Activated CD4-positive, alpha-beta memory T cell treated with anti-CD3 and anti-CD28 coated beads for 36 hours (primary cell): ENCODE results near the gene PDE8A. TPM values are rescaled to one million over a fixed set of nuclear protein-coding genes. Genes with fewer than 3 reads are reported as not detected.
A peak's percentile ranks its signal among the peaks of the same experiment; 100 is the strongest.

Experiments
- CTCF ChIA-PET: fragments of 350-600 bp; sonication (Branson Sonifier 250); formaldehyde crosslinking; loops from one replicate; lab custom pipeline; 2021; ENCODE audit warnings: antibody characterized with exemption, inconsistent platforms; lab: Charles Lee
- POLR2A ChIA-PET: fragments of 350-600 bp; sonication (Branson Sonifier 250); formaldehyde crosslinking; loops from one replicate; lab custom pipeline; 2021; ENCODE audit warnings: antibody characterized with exemption; lab: Charles Lee
- DNase-seq: peaks from one replicate; pipeline ENCODE4 v3.0.0-alpha.2; 2020
- H3K27ac Mint-ChIP-seq: one replicate; pipeline ENCODE4 v1.8.0; 2021; ENCODE audit warnings: mixed read lengths
- H3K27me3 Mint-ChIP-seq: one replicate; pipeline ENCODE4 v1.8.0; 2021; ENCODE audit warnings: mixed read lengths
- H3K36me3 Mint-ChIP-seq: one replicate; pipeline ENCODE4 v1.8.0; 2021; ENCODE audit warnings: mixed read lengths
- H3K4me1 Mint-ChIP-seq: one replicate; pipeline ENCODE4 v1.8.0; 2021; ENCODE audit warnings: low read depth, mixed read lengths
- H3K4me3 Mint-ChIP-seq: one replicate; pipeline ENCODE4 v1.8.0; 2021; ENCODE audit warnings: mild to moderate bottlenecking, mixed read lengths
- H3K9me3 Mint-ChIP-seq: one replicate; pipeline ENCODE4 v1.8.0; 2021; ENCODE audit warnings: mixed read lengths
- intact Hi-C: fragments of 100-400 bp; cut with micrococcal nuclease; formaldehyde crosslinking; loops from one replicate; pipeline ENCODE4 v1.15.1; 2023
- total RNA-seq, 2 experiments: library from RNA; stranded (reverse); gene quantifications; one replicate each; pipeline ENCODE4 v1.2.3, GENCODE V29; 2021

Gene PDE8A
- total RNA-seq, 2 experiments from 2014 or later, result 20.8 to 21.2 TPM

DNA sequence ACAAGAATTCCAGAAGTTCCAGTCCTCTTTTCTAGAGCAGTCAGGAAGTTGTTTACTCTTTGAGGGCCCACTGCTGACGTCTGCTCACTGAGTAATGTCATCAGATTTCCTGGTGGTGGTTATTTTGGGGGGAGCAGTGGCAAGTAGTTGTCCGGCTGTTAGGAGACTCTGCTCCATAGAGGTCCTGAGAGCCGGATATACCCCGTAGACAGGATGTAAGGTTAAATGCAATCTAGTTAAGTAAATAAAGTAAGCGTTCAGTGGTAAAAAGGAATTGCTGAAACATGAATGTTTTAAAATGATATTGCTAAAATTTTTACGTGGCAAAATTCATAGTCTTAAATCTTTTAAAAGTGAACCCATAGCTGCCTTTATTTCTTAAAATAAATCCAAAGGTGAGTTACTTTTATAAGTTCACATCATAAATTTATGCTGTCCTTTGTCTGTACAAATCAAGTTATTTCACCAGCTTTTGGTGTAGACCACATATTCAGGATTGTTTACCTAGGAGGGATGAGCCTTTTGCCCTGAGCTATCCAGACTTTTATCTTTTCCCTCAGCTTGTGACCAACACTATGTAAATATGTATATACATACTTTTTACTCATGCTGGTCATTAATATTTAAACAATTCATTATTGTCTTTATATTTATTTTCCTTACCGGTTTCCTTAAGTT, 65.8 kb downstream of the PDE8A start:
- no peaks in the 10 kb centered on the region for H3K36me3 Mint-ChIP-seq
- no peak for DNase-seq
- peaks cover 35% of the 10 kb centered on the region for H3K4me1 Mint-ChIP-seq
- POLR2A ChIA-PET, result no interaction called here
- CTCF ChIA-PET, result interaction anchor here (1.8 to 4.1 kb wide), 2 partner anchors 92 to 121 kb away, joined by 4 to 22 read pairs; no protein-coding TSS in a partner anchor
- H3K27me3 Mint-ChIP-seq, result no peaks in the 10 kb centered on the region
- H3K9me3 Mint-ChIP-seq, result no peaks in the 10 kb centered on the region
- no peak overlapping the region for H3K4me3 Mint-ChIP-seq
- H3K27ac Mint-ChIP-seq, result no peak overlapping the region
- intact Hi-C loops, result loop anchor here (10.0 kb wide), 1 partner anchor 453 kb away; no protein-coding TSS in a partner anchor

DNA sequence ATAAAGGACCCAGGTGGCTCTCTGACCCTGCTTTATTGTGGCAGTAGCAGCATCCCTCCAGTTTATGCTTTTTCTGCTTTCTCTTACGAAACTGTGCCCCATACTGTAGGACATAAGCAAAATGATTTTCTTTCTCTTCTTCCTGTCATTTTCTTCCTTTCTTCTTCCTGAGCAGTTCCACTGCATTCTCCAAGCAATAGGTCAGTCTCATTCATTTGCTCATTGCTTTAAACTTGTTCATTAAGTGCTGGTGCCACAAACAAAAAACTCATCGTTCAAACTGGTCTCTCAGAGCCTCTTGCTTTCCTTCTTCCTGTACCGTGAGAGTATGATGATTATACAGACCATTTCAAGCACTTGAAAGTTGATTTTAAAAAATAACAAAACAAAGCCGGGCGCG, 66.8 kb downstream of the PDE8A start:
- intact Hi-C loops, result loop anchor here (10.0 kb wide), 1 partner anchor 454 kb away; no protein-coding TSS in a partner anchor
- POLR2A ChIA-PET, result no interaction called here
- CTCF ChIA-PET, result no interaction called here
- Mint-ChIP-seq H3K4me3 (no peak overlapping the region), H3K27ac (no peak overlapping the region), H3K4me1 (peaks cover 36% of the 10 kb centered on the region), H3K9me3 (peaks cover 5% of the 10 kb centered on the region), H3K36me3 (peaks cover 2% of the 10 kb centered on the region), H3K27me3 (no peaks in the 10 kb centered on the region)
- DNase-seq, result no peak

DNA sequence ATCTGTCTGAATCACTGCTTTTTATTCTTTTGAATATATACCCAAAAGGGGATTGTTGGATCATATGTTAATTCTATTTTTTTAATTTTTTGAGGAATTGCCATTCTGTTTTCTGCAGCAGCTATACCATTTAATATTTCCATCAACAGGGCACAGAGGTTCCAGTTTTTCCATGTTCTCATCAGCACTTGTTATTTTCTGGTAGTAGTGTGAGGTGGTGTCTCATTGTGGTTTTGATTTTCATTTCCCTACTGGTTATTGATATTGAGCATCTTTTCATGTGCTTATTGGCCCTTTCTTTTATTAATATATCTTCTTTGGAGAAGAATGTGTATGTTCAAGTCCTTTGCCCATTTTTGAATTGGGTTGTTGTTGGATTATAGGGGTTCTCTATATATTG, 68.1 kb downstream of the PDE8A start:
- intact Hi-C loops, result loop anchor here (10.0 kb wide), 1 partner anchor 455 kb away; no protein-coding TSS in a partner anchor
- Mint-ChIP-seq H3K9me3 (peaks cover 9% of the 10 kb centered on the region), H3K4me3 (no peak overlapping the region), H3K4me1 (peaks cover 39% of the 10 kb centered on the region), H3K36me3 (peaks cover 6% of the 10 kb centered on the region), H3K27ac (no peak overlapping the region), H3K27me3 (no peaks in the 10 kb centered on the region)
- ChIA-PET POLR2A (no interaction called here), CTCF (no interaction called here)
- no peak for DNase-seq

DNA sequence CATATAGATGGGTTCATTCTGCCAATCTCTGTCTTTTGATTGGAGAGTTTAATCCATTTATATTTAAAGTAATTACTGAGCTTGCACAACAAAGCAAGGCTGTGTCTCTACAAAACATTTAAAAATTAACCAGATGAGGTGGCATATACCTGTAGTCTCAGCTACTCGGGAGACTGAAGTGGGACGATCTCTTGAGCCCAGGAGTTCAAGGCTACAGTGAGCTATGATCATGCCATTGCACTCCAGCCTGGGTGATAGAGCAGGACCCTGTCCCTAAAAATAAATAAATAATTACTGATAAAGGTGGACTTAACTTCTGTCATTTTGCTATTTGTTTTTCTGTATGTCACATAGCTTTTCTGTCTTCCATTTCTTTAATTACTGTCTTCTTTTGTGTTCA, 78.1 kb downstream of the PDE8A start:
- Mint-ChIP-seq H3K27me3 (no peaks in the 10 kb centered on the region), H3K9me3 (peaks cover 32% of the 10 kb centered on the region), H3K27ac (no peak overlapping the region), H3K4me3 (no peak overlapping the region), H3K36me3 (peaks cover 20% of the 10 kb centered on the region), H3K4me1 (peaks cover 37% of the 10 kb centered on the region)
- ChIA-PET CTCF (no interaction called here), POLR2A (no interaction called here)
- intact Hi-C loops, result no loop called here
- no peak for DNase-seq

DNA sequence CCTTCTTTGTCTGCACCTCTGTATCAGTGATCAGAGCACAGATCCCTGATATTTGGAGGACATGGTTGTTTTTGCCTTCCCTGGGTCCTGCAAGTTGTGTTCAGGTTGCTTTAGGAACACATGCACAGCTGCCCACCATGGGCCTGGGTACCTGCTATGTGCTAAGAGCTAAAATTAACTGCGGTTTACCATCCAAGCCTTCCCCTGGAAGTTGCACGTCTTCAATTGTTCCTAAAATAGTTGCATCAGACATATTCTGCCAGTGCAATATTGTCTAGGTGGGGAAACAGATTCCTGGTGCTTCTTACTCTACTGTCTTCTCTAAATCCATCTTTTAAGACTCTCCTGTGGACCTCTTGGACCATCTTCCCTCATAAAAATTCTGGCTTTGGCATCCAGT, 80.9 kb downstream of the PDE8A start:
- Mint-ChIP-seq H3K27ac (no peak overlapping the region), H3K4me1 (peaks cover 30% of the 10 kb centered on the region), H3K36me3 (peaks cover 9% of the 10 kb centered on the region), H3K4me3 (no peak overlapping the region), H3K27me3 (no peaks in the 10 kb centered on the region), H3K9me3 (peaks cover 20% of the 10 kb centered on the region)
- DNase-seq, result no peak
- POLR2A ChIA-PET, result no interaction called here
- intact Hi-C loops, result no loop called here
- CTCF ChIA-PET, result no interaction called here

DNA sequence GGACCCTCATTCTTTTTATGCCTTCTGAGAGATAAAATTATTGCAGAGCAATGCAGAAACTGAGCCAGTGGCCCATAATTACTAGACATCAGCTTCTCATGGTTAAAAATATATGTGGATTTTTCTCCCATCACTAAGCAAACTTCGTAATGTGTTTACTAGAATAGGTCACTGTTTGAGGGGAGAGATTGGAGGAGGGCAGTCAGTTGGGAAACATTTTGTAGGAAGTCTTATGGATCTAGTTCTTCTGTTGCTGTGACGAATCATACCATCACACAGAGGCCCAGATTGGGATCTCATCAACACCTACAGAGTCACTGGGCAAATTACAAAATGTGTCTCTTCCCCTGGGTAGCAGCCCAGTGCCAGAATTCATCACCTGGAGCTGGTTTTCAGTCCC, 81.4 kb downstream of the PDE8A start:
- H3K36me3 Mint-ChIP-seq, result peaks cover 12% of the 10 kb centered on the region
- H3K27ac Mint-ChIP-seq, result no peak overlapping the region
- ChIA-PET POLR2A (no interaction called here), CTCF (interaction anchor here (0.6 kb wide), 1 partner anchor 10 kb away, joined by 3 read pairs; no protein-coding TSS in a partner anchor)
- no peak for DNase-seq
- peaks cover 27% of the 10 kb centered on the region for H3K4me1 Mint-ChIP-seq
- peaks cover 20% of the 10 kb centered on the region for H3K9me3 Mint-ChIP-seq
- intact Hi-C loops, result no loop called here
- H3K27me3 Mint-ChIP-seq, result no peaks in the 10 kb centered on the region
- H3K4me3 Mint-ChIP-seq, result no peak overlapping the region

DNA sequence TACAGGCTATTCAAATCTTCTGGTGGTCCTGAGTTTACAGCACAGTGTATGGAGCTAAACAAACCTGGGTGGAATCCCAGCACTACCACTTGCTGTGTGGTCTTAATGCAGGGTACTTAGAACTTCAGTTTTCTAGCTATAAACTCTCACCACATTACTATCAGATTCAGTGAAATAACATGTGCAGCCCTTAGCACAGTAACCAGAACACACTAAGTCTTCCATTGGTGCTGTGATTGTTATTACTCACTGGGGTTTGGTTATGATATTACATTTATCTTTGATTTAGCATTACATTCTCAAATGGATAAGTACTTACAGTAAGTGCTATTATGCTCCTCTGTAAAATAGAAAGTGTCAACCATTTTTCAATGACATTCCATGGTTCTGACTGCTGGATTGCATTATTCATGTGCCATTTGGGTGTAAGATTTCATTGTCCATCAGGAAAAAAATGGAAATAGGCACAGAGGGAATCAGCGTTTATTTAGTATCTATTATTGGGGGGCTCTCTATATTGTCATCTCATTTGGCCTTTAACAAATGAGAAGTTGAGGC, 81.9 kb downstream of the PDE8A start:
- H3K27me3 Mint-ChIP-seq, result no peaks in the 10 kb centered on the region
- POLR2A ChIA-PET, result no interaction called here
- no peak overlapping the region for H3K4me3 Mint-ChIP-seq
- no peak overlapping the region for H3K27ac Mint-ChIP-seq
- H3K9me3 Mint-ChIP-seq, result peaks cover 20% of the 10 kb centered on the region
- no peak for DNase-seq
- peaks cover 13% of the 10 kb centered on the region for H3K36me3 Mint-ChIP-seq
- intact Hi-C loops, result no loop called here
- CTCF ChIA-PET, result interaction anchor here (0.6 to 1.0 kb wide), 2 partner anchors 10 to 20 kb away, joined by 3 read pairs; no protein-coding TSS in a partner anchor
- H3K4me1 Mint-ChIP-seq, result peaks cover 25% of the 10 kb centered on the region

DNA sequence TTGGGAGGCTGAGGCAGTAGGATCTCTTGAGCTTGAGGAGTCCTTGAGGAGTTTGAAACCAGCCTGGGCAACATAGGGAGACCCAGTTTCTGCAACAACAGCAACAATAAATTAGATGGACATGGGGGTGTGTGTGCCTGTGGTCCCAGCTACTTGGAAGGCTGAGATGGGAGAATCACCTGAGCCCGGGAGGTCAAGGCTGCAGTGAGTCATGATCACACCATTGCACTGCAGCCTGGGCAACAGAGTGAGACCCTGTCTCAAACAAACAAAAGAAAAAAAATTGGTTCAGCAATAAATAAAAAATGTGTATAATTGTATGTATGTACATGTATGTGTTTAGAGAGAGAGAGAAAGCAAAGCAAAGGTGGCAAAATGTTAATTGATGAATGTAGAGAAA, 83.1 kb downstream of the PDE8A start:
- peaks cover 12% of the 10 kb centered on the region for H3K9me3 Mint-ChIP-seq
- H3K27ac Mint-ChIP-seq, result no peak overlapping the region
- H3K36me3 Mint-ChIP-seq, result peaks cover 11% of the 10 kb centered on the region
- intact Hi-C loops, result no loop called here
- DNase-seq, result no peak
- ChIA-PET CTCF (no interaction called here), POLR2A (no interaction called here)
- no peaks in the 10 kb centered on the region for H3K27me3 Mint-ChIP-seq
- peaks cover 16% of the 10 kb centered on the region for H3K4me1 Mint-ChIP-seq
- no peak overlapping the region for H3K4me3 Mint-ChIP-seq

DNA sequence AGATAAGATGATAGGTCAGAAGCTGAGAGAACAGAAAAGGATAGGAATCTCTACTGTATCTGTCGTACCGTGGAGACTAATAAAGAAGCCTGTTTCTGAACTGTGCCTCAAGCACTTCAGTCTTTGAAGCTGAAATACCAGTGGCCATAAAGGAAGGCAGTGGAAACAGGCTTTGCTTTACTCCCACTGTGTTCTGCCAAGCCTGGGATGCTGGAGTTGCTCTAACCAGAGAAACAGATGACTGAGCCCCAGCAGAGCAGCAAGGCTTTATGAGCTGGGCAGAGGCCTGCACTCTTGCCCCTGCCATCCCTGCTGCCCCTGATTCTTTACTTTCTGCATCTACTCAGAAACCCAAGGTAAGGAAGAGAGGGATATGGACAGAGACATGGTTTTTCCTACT, 89.4 kb downstream of the PDE8A start:
- ChIA-PET CTCF (no interaction called here), POLR2A (no interaction called here)
- Mint-ChIP-seq H3K4me3 (no peak overlapping the region), H3K27me3 (no peaks in the 10 kb centered on the region), H3K27ac (no peak overlapping the region), H3K9me3 (no peaks in the 10 kb centered on the region), H3K4me1 (peaks cover 22% of the 10 kb centered on the region), H3K36me3 (peaks cover 26% of the 10 kb centered on the region)
- DNase-seq, result no peak
- intact Hi-C loops, result no loop called here

DNA sequence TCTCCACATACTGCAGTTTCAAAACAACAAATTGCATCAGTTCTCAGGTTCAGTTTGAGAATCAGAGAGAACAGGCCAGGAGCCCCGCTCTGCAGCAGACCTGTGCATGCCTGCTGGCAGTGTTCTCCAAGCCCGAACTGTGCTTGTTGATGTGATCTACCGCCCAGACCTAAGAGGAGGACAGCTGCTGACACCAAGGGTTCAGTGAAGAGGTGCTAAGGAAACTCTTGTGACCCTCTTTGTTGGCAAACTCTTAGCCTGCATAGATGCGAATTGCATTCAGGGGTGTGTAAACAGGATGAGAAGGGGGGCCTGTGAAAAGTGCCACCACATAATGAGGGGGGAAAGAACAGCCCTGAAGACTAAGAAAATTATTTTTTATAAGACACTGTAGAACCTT, 89.8 kb downstream of the PDE8A start:
- H3K27me3 Mint-ChIP-seq, result no peaks in the 10 kb centered on the region
- H3K9me3 Mint-ChIP-seq, result no peaks in the 10 kb centered on the region
- H3K27ac Mint-ChIP-seq, result no peak overlapping the region
- H3K4me1 Mint-ChIP-seq, result peaks cover 22% of the 10 kb centered on the region
- no peak overlapping the region for H3K4me3 Mint-ChIP-seq
- peaks cover 27% of the 10 kb centered on the region for H3K36me3 Mint-ChIP-seq
- CTCF ChIA-PET, result no interaction called here
- intact Hi-C loops, result no loop called here
- no peak for DNase-seq
- POLR2A ChIA-PET, result no interaction called here

DNA sequence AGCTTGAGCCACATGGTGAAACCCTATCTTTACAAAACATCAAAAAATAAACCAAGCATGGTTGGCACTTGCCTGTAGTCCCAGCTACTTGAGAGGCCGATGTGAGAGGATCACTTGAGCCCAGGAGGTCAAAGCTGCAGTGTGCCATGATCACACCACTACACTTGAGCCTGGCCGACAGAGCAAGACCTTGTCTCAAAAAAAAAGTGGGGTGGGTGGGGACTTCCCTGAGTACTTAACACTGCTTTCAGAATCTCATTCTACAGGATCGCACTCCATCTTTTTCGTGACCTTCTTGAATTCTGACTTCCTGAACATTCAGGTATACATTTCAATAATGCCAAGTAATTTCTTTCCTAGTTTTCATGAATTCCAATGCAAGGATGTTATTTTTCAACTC, 91.3 kb downstream of the PDE8A start:
- Mint-ChIP-seq H3K4me3 (no peak overlapping the region), H3K4me1 (peaks cover 22% of the 10 kb centered on the region), H3K27me3 (no peaks in the 10 kb centered on the region), H3K9me3 (no peaks in the 10 kb centered on the region), H3K36me3 (peaks cover 28% of the 10 kb centered on the region), H3K27ac (peak overlapping the region; percentile 60)
- ChIA-PET CTCF (interaction anchor here (1.0 to 2.7 kb wide), 4 partner anchors 10 to 485 kb away, joined by 3 to 12 read pairs (median 4); partner anchors contain the start of gene PDE8A), POLR2A (interaction anchor here (1.0 kb wide), 1 partner anchor 92 kb away, joined by 4 read pairs; no protein-coding TSS in a partner anchor)
- intact Hi-C loops, result loop anchor here (1.0 kb wide), 1 partner anchor 92 kb away; the partner anchor contains the start of gene PDE8A
- DNase-seq, result peak; percentile 27

DNA sequence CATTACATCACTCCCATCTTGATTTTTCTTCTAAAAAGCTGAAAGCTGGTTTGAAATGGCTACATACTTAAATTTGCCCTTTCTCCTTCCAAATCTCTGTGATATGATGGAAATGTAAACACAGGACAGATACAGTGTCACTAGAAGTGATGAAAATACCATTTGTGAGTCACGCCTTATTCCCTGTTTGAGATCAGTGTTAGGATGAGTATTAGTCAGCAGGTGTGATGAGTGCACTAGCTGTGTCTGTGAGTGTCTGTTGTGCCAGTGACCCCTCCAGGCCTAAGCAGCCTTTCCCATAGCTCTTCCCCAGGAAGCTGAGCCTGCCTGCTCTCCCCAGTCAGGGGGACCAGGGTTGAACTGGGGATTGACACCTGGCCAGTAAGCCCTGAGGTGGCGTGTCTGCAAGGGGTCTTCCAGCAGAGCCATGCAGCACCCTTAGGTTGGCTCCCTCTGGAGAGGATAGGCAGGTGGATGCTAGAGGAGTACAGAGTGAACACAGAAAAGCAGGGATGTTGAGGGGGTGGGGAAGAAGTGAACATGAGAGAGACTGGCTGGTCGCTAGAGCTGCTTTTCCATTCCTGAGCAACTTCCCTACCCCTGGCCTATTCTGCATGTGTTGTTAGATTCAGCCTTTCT, 92.0 kb downstream of the PDE8A start:
- Mint-ChIP-seq H3K27me3 (no peaks in the 10 kb centered on the region), H3K27ac (peak overlapping the region; percentile 60), H3K36me3 (peaks cover 27% of the 10 kb centered on the region), H3K4me1 (peaks cover 22% of the 10 kb centered on the region), H3K9me3 (no peaks in the 10 kb centered on the region), H3K4me3 (no peak overlapping the region)
- ChIA-PET CTCF (interaction anchor here (1.0 to 2.7 kb wide), 4 partner anchors 10 to 486 kb away, joined by 3 to 12 read pairs (median 4); partner anchors contain the start of gene PDE8A), POLR2A (interaction anchor here (1.0 kb wide), 1 partner anchor 93 kb away, joined by 4 read pairs; no protein-coding TSS in a partner anchor)
- intact Hi-C loops, result loop anchor here (1.0 kb wide), 1 partner anchor 92 kb away; the partner anchor contains the start of gene PDE8A
- DNase-seq, result peak; percentile 52
